ENCODE results near the gene GJB1.

DNA sequence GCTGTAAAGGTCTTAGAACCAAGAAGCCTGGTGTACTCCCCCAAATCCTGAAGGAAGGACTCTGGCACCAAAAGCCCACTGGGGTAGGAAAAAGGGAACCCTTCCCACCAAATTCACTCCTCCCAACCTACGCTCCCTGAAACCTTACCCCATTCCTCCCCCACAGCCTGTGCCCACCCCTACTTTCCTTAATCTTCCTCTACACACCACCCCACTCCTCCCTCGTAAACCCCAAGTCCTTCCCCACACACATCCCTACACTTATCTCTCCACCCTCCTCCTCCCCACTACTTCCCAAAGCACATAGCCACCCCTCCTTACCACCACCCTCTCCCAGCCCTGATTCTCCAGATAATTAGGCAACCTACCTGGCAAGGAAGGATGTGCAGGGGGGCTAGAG, 29.2 kb downstream of the GJB1 start:
- TF ChIP-seq SETDB1 (IDR thresholded peaks at IDR 0.05; ENCODE audit: insufficient read length, low read length) (no peak), ZNF324 (tag by site-specific recombination; IDR thresholded peaks at IDR 0.05) (no peak), ZSCAN30 (tag by site-specific recombination; IDR thresholded peaks at IDR 0.05) (no peak), ZNF121 (tag by site-specific recombination; IDR thresholded peaks at IDR 0.05) (no peak), ZNF133 (tag by site-specific recombination; IDR thresholded peaks at IDR 0.05) (no peak), ZNF776 (tag by site-specific recombination; IDR thresholded peaks at IDR 0.05; ENCODE audit: borderline replicate concordance) (no peak)
- TF ChIP-seq, protein P1, sequence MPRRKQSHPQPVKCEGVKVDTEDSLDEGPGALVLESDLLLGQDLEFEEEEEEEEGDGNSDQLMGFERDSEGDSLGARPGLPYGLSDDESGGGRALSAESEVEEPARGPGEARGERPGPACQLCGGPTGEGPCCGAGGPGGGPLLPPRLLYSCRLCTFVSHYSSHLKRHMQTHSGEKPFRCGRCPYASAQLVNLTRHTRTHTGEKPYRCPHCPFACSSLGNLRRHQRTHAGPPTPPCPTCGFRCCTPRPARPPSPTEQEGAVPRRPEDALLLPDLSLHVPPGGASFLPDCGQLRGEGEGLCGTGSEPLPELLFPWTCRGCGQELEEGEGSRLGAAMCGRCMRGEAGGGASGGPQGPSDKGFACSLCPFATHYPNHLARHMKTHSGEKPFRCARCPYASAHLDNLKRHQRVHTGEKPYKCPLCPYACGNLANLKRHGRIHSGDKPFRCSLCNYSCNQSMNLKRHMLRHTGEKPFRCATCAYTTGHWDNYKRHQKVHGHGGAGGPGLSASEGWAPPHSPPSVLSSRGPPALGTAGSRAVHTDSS (tag by site-specific recombination; IDR thresholded peaks at IDR 0.05), result no peak
- TF ChIP-seq, protein P2, sequence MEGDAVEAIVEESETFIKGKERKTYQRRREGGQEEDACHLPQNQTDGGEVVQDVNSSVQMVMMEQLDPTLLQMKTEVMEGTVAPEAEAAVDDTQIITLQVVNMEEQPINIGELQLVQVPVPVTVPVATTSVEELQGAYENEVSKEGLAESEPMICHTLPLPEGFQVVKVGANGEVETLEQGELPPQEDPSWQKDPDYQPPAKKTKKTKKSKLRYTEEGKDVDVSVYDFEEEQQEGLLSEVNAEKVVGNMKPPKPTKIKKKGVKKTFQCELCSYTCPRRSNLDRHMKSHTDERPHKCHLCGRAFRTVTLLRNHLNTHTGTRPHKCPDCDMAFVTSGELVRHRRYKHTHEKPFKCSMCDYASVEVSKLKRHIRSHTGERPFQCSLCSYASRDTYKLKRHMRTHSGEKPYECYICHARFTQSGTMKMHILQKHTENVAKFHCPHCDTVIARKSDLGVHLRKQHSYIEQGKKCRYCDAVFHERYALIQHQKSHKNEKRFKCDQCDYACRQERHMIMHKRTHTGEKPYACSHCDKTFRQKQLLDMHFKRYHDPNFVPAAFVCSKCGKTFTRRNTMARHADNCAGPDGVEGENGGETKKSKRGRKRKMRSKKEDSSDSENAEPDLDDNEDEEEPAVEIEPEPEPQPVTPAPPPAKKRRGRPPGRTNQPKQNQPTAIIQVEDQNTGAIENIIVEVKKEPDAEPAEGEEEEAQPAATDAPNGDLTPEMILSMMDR (tag by site-specific recombination; IDR thresholded peaks at IDR 0.05), result no peak
- TF ChIP-seq, protein P3, sequence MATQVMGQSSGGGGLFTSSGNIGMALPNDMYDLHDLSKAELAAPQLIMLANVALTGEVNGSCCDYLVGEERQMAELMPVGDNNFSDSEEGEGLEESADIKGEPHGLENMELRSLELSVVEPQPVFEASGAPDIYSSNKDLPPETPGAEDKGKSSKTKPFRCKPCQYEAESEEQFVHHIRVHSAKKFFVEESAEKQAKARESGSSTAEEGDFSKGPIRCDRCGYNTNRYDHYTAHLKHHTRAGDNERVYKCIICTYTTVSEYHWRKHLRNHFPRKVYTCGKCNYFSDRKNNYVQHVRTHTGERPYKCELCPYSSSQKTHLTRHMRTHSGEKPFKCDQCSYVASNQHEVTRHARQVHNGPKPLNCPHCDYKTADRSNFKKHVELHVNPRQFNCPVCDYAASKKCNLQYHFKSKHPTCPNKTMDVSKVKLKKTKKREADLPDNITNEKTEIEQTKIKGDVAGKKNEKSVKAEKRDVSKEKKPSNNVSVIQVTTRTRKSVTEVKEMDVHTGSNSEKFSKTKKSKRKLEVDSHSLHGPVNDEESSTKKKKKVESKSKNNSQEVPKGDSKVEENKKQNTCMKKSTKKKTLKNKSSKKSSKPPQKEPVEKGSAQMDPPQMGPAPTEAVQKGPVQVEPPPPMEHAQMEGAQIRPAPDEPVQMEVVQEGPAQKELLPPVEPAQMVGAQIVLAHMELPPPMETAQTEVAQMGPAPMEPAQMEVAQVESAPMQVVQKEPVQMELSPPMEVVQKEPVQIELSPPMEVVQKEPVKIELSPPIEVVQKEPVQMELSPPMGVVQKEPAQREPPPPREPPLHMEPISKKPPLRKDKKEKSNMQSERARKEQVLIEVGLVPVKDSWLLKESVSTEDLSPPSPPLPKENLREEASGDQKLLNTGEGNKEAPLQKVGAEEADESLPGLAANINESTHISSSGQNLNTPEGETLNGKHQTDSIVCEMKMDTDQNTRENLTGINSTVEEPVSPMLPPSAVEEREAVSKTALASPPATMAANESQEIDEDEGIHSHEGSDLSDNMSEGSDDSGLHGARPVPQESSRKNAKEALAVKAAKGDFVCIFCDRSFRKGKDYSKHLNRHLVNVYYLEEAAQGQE (tag by site-specific recombination; IDR thresholded peaks at IDR 0.05), result no peak
- TF ChIP-seq, protein P4, sequence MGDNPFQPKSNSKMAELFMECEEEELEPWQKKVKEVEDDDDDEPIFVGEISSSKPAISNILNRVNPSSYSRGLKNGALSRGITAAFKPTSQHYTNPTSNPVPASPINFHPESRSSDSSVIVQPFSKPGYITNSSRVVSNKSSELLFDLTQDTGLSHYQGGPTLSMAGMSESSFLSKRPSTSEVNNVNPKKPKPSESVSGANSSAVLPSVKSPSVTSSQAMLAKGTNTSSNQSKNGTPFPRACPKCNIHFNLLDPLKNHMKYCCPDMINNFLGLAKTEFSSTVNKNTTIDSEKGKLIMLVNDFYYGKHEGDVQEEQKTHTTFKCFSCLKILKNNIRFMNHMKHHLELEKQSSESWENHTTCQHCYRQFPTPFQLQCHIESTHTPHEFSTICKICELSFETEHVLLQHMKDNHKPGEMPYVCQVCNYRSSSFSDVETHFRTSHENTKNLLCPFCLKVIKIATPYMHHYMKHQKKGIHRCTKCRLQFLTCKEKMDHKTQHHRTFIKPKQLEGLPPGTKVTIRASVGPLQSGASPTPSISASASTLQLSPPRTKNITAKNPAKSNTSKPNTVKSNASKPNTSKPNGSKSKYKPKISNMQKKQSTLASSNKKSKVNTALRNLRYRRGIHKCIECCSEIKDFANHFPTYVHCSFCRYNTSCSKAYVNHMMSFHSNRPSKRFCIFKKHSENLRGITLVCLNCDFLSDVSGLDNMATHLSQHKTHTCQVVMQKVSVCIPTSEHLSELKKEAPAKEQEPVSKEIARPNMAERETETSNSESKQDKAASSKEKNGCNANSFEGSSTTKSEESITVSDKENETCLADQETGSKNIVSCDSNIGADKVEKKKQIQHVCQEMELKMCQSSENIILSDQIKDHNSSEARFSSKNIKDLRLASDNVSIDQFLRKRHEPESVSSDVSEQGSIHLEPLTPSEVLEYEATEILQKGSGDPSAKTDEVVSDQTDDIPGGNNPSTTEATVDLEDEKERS (tag by site-specific recombination; IDR thresholded peaks at IDR 0.05), result no peak

Measured in HEK293 (cell line).